Measurements from ENCODE around the gene FYN.
A peak's percentile ranks its signal among the peaks of the same experiment; 100 is the strongest.
"Not testable (repeated sequence)": the region's sequence is repeated elsewhere in the genome, so short reads cannot be mapped to it uniquely, and the experiment has no call there.

Gene FYN

GRCh38 chr6:111686249-111686931 is 186.9 kb downstream of the FYN start:
- Histone ChIP-seq H3K4me1 (ENCODE audit: insufficient read depth, low read length) (peaks cover 44% of the 10 kb centered on the region), H3K27ac (ENCODE audit: low read depth, low read length) (peak overlapping the region; percentile 17), H3K9me3 (ENCODE audit: low read length) (no peaks in the 10 kb centered on the region), H3K36me3 (ENCODE audit: insufficient read depth, low read length) (no peaks in the 10 kb centered on the region), H3K9ac (ENCODE audit: low read length) (no peak overlapping the region), H3K27me3 (ENCODE audit: control insufficient read depth in 1 of 2, insufficient read depth in 2 of 2, low read length in 2 of 2) (no peaks in the 10 kb centered on the region), H3K4me3 (ENCODE audit: low read depth in 1 of 2, low read length in 2 of 2) (no peak overlapping the region)

GRCh38 chr6:111685526-111685925 is 187.7 kb downstream of the FYN start:
- no peaks in the 10 kb centered on the region for H3K36me3 ChIP-seq (ENCODE audit: insufficient read depth, low read length)
- H3K9me3 ChIP-seq (ENCODE audit: low read length) = no peaks in the 10 kb centered on the region
- peak overlapping the region; percentile 4 for H3K27ac ChIP-seq (ENCODE audit: low read depth, low read length)
- no peak overlapping the region for H3K9ac ChIP-seq (ENCODE audit: low read length)
- H3K4me1 ChIP-seq (ENCODE audit: insufficient read depth, low read length) = peaks cover 38% of the 10 kb centered on the region
- no peaks in the 10 kb centered on the region for H3K27me3 ChIP-seq (ENCODE audit: control insufficient read depth in 1 of 2, insufficient read depth in 2 of 2, low read length in 2 of 2)
- H3K4me3 ChIP-seq (ENCODE audit: low read depth in 1 of 2, low read length in 2 of 2) = no peak overlapping the region

- Histone ChIP-seq H3K27me3 (ENCODE audit: control insufficient read depth in 1 of 2, insufficient read depth in 2 of 2, low read length in 2 of 2) (no peaks in the 10 kb centered on the region), H3K9me3 (ENCODE audit: low read length) (no peaks in the 10 kb centered on the region), H3K27ac (ENCODE audit: low read depth, low read length) (peak overlapping the region; percentile 4), H3K9ac (ENCODE audit: low read length) (no peak overlapping the region), H3K36me3 (ENCODE audit: insufficient read depth, low read length) (no peaks in the 10 kb centered on the region), H3K4me1 (ENCODE audit: insufficient read depth, low read length) (peaks cover 38% of the 10 kb centered on the region), H3K4me3 (ENCODE audit: low read depth in 1 of 2, low read length in 2 of 2) (no peak overlapping the region)
Observed at GRCh38 chr6:111685058-111685457, 188.2 kb downstream of the FYN start.

GRCh38 chr6:111683749-111684267 is 189.4 kb downstream of the FYN start:
- Histone ChIP-seq H3K9ac (ENCODE audit: low read length) (no peak overlapping the region), H3K4me3 (ENCODE audit: low read depth in 1 of 2, low read length in 2 of 2) (no peak overlapping the region), H3K4me1 (ENCODE audit: insufficient read depth, low read length) (peaks cover 38% of the 10 kb centered on the region), H3K27me3 (ENCODE audit: control insufficient read depth in 1 of 2, insufficient read depth in 2 of 2, low read length in 2 of 2) (no peaks in the 10 kb centered on the region), H3K27ac (ENCODE audit: low read depth, low read length) (peak overlapping the region; percentile 37), H3K36me3 (ENCODE audit: insufficient read depth, low read length) (peaks cover 4% of the 10 kb centered on the region), H3K9me3 (ENCODE audit: low read length) (no peaks in the 10 kb centered on the region)

- Histone ChIP-seq H3K4me3 (ENCODE audit: low read depth in 1 of 2, low read length in 2 of 2) (no peak overlapping the region), H3K4me1 (ENCODE audit: insufficient read depth, low read length) (peaks cover 38% of the 10 kb centered on the region), H3K27me3 (ENCODE audit: control insufficient read depth in 1 of 2, insufficient read depth in 2 of 2, low read length in 2 of 2) (no peaks in the 10 kb centered on the region), H3K27ac (ENCODE audit: low read depth, low read length) (peak overlapping the region; percentile 37), H3K9ac (ENCODE audit: low read length) (no peak overlapping the region), H3K9me3 (ENCODE audit: low read length) (no peaks in the 10 kb centered on the region), H3K36me3 (ENCODE audit: insufficient read depth, low read length) (peaks cover 4% of the 10 kb centered on the region)
Observed at GRCh38 chr6:111683157-111683556, 190.1 kb downstream of the FYN start.

- Histone ChIP-seq H3K9me3 (ENCODE audit: low read length) (no peaks in the 10 kb centered on the region), H3K27me3 (ENCODE audit: control insufficient read depth in 1 of 2, insufficient read depth in 2 of 2, low read length in 2 of 2) (no peaks in the 10 kb centered on the region), H3K36me3 (ENCODE audit: insufficient read depth, low read length) (peaks cover 4% of the 10 kb centered on the region), H3K4me1 (ENCODE audit: insufficient read depth, low read length) (peaks cover 38% of the 10 kb centered on the region), H3K9ac (ENCODE audit: low read length) (no peak overlapping the region), H3K4me3 (ENCODE audit: low read depth in 1 of 2, low read length in 2 of 2) (no peak overlapping the region), H3K27ac (ENCODE audit: low read depth, low read length) (peak overlapping the region; percentile 12)
Observed at GRCh38 chr6:111681860-111682259, 191.4 kb downstream of the FYN start.

- not testable (repeated sequence) for H3K27me3 ChIP-seq (ENCODE audit: control insufficient read depth in 1 of 2, insufficient read depth in 2 of 2, low read length in 2 of 2); H3K36me3 ChIP-seq (ENCODE audit: insufficient read depth, low read length); H3K9me3 ChIP-seq (ENCODE audit: low read length); H3K9ac ChIP-seq (ENCODE audit: low read length); H3K4me3 ChIP-seq (ENCODE audit: low read depth in 1 of 2, low read length in 2 of 2)
- Histone ChIP-seq H3K4me1 (ENCODE audit: insufficient read depth, low read length) (peaks cover 38% of the 10 kb centered on the region), H3K27ac (ENCODE audit: low read depth, low read length) (peak overlapping the region; percentile 12)
Observed at GRCh38 chr6:111680811-111681609, 192.2 kb downstream of the FYN start.

- Histone ChIP-seq H3K36me3 (ENCODE audit: insufficient read depth, low read length) (peaks cover 4% of the 10 kb centered on the region), H3K27me3 (ENCODE audit: control insufficient read depth in 1 of 2, insufficient read depth in 2 of 2, low read length in 2 of 2) (no peaks in the 10 kb centered on the region), H3K4me3 (ENCODE audit: low read depth in 1 of 2, low read length in 2 of 2) (no peak overlapping the region), H3K9me3 (ENCODE audit: low read length) (no peaks in the 10 kb centered on the region), H3K4me1 (ENCODE audit: insufficient read depth, low read length) (peaks cover 34% of the 10 kb centered on the region), H3K9ac (ENCODE audit: low read length) (no peak overlapping the region), H3K27ac (ENCODE audit: low read depth, low read length) (peak overlapping the region; percentile 35)
Observed at GRCh38 chr6:111680015-111680712, 193.1 kb downstream of the FYN start.

- H3K27ac ChIP-seq (ENCODE audit: low read depth, low read length) = no peak overlapping the region
- H3K4me3 ChIP-seq (ENCODE audit: low read depth in 1 of 2, low read length in 2 of 2) = no peak overlapping the region
- peaks cover 6% of the 10 kb centered on the region for H3K36me3 ChIP-seq (ENCODE audit: insufficient read depth, low read length)
- H3K9me3 ChIP-seq (ENCODE audit: low read length) = no peaks in the 10 kb centered on the region
- H3K27me3 ChIP-seq (ENCODE audit: control insufficient read depth in 1 of 2, insufficient read depth in 2 of 2, low read length in 2 of 2) = no peaks in the 10 kb centered on the region
- H3K9ac ChIP-seq (ENCODE audit: low read length) = no peak overlapping the region
- H3K4me1 ChIP-seq (ENCODE audit: insufficient read depth, low read length) = peaks cover 31% of the 10 kb centered on the region
Observed at GRCh38 chr6:111679126-111679858, 194.0 kb downstream of the FYN start.

GRCh38 chr6:111677249-111677990 is 195.8 kb downstream of the FYN start:
- no peaks in the 10 kb centered on the region for H3K27me3 ChIP-seq (ENCODE audit: control insufficient read depth in 1 of 2, insufficient read depth in 2 of 2, low read length in 2 of 2)
- no peaks in the 10 kb centered on the region for H3K9me3 ChIP-seq (ENCODE audit: low read length)
- H3K4me1 ChIP-seq (ENCODE audit: insufficient read depth, low read length) = peaks cover 21% of the 10 kb centered on the region
- H3K27ac ChIP-seq (ENCODE audit: low read depth, low read length) = no peak overlapping the region
- no peak overlapping the region for H3K9ac ChIP-seq (ENCODE audit: low read length)
- H3K36me3 ChIP-seq (ENCODE audit: insufficient read depth, low read length) = peaks cover 14% of the 10 kb centered on the region
- no peak overlapping the region for H3K4me3 ChIP-seq (ENCODE audit: low read depth in 1 of 2, low read length in 2 of 2)
